Cardiac fibroblast (primary cell): ENCODE data around the gene FAM156B.
"Not testable (repeated sequence)": the region's sequence is repeated elsewhere in the genome, so short reads cannot be mapped to it uniquely, and the experiment has no call there.

Experiments
- DNase-seq, 2 donors: peaks; one replicate each; pipeline versions ENCODE4 v3.0.0 to v3.0.0-alpha.2; 2010; ENCODE audit warnings: low read depth in 2 of 2
- H3K4me3 ChIP-seq, 2 donors: replicated peaks in 1 of 2; 1 replicate in 1 of 2; 2 replicates in 1 of 2; pipeline ENCODE4 v1.5.1; 2011; ENCODE audit warnings: low read depth in 2 of 2, low read length in 2 of 2, mild to moderate bottlenecking in 2 of 2, moderate library complexity in 1 of 2
- TF ChIP-seq, protein P1 (sequence below): IDR thresholded peaks from one replicate; pipeline ENCODE4 v1.5.1; 2011; ENCODE audit warnings: low read depth, mild to moderate bottlenecking, low read length, inconsistent platforms

Gene FAM156B, protein sequence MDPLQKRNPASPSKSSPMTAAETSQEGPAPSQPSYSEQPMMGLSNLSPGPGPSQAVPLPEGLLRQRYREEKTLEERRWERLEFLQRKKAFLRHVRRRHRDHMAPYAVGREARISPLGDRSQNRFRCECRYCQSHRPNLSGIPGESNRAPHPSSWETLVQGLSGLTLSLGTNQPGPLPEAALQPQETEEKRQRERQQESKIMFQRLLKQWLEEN

DNA sequence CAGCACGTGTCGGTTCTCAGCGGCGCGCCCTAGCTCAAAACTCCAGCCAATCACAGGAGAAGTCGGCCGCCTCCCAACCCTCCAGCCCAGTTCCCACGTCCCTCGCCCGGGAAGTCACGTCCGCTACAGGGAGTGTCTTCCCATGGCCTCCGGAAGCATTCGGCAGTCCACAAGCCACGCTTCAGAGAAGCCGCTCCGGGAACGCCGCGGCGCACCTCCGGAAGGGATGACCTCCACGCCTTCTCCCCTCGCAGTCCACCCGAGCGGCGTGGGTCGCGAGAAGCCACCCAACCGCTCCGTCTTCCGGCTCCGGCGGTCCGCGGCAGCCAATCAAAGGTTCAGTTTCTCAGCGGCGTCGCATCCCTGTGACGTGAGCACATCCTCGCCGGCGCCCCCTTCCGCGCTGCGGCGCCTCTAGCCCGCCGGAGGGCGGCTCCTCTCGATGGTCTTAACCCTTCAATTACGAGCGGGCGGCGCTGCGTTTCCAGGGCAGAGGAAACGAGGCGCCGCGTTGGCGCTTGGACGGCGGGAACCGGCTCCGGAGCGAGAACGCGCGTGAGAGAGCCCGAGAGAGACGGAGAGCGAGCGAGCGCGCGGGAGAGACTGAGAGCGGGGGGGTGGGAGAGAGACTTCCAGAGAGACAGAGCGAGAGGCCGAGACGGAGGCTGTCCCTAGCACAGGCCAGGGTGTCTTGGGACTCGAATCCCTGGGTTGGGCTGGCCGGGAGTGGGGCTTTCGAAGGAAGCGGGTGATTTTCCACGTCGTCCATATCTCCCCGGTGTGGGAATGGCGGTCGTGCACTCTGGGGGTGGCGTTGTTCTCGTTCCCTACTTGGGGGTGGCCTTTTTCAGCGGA, at the start of gene FAM156B:
Gene FAM156B, plus strand, starts transcription at position 476 of the 855 bp plus-strand sequence. CDS start 9,896 bp downstream, outside the sequence.
- H3K4me3 ChIP-seq, DNase-seq: not testable (repeated sequence)

DNA sequence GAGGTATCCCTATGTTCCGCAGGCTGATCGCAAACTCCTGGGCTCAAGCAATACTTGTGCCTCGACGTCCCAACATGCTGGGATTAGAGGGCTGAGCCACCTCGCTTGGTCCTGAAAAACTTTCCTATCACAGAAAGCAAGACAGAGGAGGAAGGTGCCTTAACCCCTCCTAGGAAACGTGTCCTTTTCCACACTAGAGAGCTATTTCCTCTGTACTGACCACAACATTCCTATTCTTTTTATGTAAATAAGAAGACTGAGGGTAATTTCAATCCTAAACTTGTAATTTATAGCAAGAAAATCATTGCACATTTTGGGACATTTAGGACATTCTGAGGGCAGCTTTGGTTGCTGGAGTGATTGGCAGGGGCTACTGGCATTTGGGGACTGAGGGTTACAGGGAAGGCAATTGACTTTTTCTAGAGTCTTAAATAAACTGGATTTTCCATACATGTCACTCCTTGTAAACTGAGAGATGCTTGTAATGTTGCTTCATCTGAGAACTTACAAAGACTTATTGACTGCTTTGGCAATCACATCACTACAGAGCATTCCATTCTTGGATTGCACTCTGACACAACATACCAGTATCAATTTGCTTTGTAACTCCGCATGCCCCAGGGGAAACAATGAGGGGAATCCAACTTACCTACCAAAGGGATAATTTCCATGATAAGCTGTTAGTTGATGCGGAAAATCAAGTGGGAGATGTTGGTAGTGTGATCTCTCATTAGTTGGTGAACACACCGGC, 44.8 kb upstream of the FAM156B start:
- no peak overlapping the region for H3K4me3 ChIP-seq
- peak in 1 of 2 donors; percentile 21 for DNase-seq
- TF ChIP-seq, protein P1, sequence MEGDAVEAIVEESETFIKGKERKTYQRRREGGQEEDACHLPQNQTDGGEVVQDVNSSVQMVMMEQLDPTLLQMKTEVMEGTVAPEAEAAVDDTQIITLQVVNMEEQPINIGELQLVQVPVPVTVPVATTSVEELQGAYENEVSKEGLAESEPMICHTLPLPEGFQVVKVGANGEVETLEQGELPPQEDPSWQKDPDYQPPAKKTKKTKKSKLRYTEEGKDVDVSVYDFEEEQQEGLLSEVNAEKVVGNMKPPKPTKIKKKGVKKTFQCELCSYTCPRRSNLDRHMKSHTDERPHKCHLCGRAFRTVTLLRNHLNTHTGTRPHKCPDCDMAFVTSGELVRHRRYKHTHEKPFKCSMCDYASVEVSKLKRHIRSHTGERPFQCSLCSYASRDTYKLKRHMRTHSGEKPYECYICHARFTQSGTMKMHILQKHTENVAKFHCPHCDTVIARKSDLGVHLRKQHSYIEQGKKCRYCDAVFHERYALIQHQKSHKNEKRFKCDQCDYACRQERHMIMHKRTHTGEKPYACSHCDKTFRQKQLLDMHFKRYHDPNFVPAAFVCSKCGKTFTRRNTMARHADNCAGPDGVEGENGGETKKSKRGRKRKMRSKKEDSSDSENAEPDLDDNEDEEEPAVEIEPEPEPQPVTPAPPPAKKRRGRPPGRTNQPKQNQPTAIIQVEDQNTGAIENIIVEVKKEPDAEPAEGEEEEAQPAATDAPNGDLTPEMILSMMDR = no peak

DNA sequence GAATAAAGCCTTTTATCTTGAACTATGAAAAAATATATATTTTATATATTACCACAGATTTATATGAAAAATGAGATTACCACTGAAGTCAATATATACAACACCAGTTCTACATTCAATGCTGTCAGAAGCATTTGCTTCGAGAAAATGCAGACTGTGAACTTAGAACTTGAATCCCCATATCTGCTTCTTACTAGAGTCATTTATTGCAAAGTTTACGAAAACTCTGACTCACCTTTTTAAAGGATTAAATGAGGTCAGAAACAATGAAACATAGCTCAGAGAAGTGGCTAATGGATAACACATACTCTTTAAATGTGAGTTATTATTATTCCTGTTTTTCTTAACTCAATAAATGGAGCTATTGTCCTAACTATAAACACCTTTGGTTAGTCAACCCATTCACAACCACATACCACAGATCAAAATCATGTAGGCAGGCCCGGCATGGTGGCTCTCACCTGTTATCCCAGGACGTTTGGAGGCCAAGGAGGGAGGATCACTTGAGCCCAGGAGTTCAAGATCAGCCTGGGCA, 40.1 kb upstream of the FAM156B start:
- not testable (repeated sequence) for DNase-seq, H3K4me3 ChIP-seq

DNA sequence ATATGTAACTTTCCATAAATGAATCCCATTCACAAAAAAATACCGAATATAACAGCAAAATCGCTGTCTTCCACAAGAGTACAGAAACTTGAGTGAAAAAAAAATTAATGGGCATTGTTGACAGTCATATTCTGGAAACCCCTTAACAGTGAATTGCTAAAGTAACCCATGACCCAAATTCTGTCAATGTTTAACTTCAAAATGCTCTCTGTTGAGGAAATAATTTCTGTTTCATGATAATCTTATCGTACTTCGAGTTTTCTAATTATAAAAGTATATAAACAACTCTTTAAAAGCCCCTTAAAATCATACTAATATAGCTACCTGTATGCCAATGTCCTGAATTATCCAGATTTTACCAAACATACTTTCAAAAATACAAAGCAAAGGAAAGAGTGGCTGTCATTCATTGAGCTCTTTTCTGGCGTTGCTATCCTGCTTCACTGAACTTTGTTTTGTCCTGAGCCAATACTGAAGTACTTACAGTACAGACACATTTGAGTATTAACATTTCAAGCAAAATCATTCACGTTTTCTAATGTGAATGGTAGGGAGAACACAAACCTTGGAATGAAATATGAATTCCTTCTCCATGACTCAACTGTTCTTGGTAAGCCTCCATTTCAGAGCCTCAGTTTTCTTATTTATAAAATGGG, 31.7 kb upstream of the FAM156B start:
- H3K4me3 ChIP-seq = no peak overlapping the region
- TF ChIP-seq, protein P1 = no peak
- DNase-seq = peak in 1 of 2 donors; percentile 12

DNA sequence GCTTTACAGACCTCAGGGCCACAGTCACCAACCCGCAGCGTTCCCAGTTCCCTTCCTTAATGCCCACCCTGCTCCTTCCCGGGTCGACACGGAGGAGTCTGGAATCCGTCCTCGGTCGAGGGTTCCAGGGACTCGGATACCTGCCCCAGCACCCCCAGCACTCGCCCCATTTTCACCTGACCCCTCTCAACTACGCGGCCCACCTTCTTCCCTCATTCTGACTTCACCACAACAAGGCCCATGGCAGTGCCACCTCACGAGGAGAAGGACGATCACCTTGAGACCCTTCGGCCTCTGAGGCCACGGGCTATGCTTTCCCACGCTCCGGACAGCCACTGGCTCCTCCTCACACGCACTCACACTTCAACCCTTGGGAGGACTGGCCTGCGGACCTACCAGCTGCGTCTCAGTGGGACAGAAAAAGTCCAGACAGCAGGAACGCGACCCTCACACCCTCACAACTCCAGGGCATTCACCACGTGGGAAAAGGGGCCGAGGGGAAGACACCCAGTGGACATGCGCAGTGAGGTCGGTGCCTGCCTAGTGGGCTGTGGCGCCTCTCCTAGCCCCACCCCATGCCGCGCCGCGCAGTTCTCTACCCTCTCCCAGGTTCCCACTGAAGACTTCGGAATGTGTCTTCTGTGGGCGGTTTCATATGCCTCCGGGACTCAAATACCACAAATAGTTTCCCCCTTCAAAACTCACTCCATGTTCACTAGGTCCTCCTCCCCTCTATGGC, 29.4 kb upstream of the FAM156B start, which contains the start of gene XAGE3:
Gene XAGE3, minus strand, starts transcription at position 474 of the 739 bp plus-strand sequence. CDS start 950 bp downstream, outside the sequence.
- H3K4me3 ChIP-seq = no peak within 1 kb of the TSS
- DNase-seq = no peak
- TF ChIP-seq, protein P1 = no peak

DNA sequence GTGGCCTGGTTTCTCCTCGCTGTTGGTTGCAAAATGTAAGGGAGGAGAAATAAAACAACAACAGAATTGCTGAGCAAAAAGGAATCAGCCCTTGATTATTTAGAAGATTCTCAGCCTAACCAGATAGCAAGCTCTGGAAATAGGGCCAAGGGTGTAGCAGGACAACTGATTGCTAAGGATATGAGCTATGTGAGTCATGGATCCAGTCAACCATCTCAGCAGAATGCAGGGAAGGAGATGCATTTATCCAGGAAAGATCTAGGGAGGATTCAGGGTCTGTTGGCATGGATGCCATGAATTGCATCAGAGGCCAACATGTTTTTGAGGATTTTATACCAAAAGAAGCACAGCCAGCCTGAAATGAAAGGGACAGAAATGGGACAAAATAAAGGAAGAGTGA, 27.1 kb upstream of the FAM156B start:
- TF ChIP-seq, protein P1 = no peak
- DNase-seq = no peak
- no peak overlapping the region for H3K4me3 ChIP-seq

DNA sequence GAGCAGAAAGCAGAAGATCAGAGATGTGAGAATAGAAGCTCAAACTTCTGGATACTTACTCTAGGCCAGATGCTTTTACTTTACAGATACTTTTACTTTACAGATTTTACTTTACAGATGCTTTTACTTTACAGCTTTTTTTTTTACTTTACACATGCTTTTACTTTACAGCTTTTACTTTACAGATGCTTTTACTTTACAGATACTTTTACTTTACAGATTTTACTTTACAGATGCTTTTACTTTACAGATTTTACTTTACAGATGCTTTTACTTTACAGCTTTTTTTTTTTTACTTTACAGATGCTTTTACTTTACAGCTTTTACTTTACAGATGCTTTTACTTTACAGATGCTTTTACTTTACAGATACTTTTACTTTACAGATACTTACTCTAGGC, 23.3 kb upstream of the FAM156B start:
- DNase-seq, H3K4me3 ChIP-seq: not testable (repeated sequence)
